ENCODE data around the gene TMEFF2.

GRCh38 chr2:191942090-191942738 is 252.5 kb downstream of the TMEFF2 start:
- no peak for TF ChIP-seq CTCF (IDR thresholded peaks at IDR 0.05)
- no peak for TF ChIP-seq POLR2A (IDR thresholded peaks at IDR 0.05)
